ENCODE data around the gene KRTAP4-7.
"Not testable (repeated sequence)": the region's sequence is repeated elsewhere in the genome, so short reads cannot be mapped to it uniquely, and the experiment has no call there.

KRTAP4-7 gene

DNA sequence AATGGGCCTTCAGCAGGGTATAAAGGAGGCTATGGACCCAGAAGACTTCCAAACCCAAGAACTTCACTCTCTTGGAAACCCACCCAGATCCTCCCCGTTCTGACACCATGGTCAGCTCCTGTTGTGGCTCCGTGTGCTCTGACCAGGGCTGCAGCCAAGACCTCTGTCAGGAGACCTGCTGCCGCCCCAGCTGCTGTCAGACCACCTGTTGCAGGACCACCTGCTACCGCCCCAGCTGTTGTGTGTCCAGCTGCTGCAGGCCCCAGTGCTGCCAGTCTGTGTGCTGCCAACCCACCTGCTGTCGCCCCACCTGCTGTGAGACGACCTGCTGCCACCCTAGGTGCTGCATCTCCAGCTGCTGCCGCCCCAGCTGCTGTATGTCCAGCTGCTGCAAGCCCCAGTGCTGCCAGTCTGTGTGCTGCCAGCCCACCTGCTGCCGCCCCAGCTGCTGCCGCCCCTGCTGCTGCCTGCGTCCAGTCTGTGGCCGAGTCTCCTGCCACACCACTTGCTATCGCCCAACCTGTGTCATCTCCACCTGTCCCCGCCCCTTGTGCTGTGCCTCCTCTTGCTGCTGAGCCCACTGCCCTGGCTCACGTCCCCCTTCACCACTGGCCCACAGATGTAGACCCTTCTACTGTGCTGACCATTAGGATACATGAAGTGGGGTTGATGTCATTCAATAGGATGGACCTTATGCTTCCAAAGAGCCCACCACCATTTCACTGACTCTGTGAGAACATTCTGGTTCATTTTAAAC lies at the start of gene KRTAP4-7:
Gene KRTAP4-7 (plus strand): TSS at position 51 of the 757 bp plus-strand sequence. CDS start 57 bp downstream, at position 108.
- DNase-seq (ENCODE audit: low read depth), result not testable (repeated sequence)

DNA sequence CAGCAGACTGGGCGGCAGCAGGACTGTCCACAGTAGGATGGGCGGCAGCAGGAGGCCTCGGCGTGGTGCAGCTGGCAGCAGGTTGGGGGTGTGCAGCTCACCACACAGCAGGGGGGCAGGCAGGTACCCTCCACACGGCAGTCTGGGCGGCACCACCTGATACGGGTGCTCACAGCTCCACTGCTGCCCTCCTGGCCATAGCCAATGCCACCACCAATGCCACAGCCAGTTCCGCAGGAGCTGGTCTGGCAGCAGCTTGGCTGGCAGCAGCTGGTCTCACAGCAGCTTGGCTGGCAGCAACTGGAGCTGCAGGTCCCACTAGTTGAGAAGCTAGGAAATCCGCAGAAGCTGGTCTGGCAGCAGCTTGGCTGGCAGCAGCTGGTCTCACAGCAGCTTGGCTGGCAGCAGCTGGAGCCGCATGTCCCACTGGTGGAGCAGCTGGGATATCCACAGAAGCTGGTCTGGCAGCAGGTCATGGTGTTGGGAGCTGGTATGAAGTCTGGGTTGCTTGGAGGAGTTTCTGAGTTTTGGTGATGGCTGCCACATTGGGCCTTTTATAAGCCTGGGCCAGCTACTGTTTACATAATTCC lies 49.5 kb upstream of the KRTAP4-7 start, which contains the start of gene KRTAP1-3:
Gene KRTAP1-3 (minus strand): TSS at position 529 of the 590 bp plus-strand sequence. CDS start 53 bp downstream, at position 476.
- not testable (repeated sequence) for DNase-seq (ENCODE audit: low read depth)

DNA sequence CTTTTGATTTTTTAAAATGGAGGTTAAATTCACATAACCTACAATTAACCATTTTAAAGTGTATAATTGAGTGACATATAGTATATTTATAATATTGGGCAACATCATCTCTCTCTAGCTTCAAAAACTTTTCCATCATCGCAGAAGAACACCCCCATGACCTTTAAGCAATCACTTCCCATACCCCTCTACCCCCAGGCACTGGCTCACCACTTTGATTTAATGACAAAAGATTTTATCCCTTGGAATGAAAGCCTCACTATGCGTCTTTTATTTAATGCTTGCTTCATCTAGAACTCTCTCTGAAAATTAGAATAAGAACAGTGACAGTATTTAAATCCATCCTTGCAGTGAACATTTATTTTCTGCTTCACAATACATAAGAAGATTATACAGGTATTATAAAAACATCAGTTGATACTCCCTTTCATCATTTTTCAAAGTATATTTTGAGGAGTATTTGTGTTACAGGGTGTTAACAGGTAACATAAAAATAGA lies 46.0 kb upstream of the KRTAP4-7 start:
- DNase-seq (ENCODE audit: low read depth), result no peak

DNA sequence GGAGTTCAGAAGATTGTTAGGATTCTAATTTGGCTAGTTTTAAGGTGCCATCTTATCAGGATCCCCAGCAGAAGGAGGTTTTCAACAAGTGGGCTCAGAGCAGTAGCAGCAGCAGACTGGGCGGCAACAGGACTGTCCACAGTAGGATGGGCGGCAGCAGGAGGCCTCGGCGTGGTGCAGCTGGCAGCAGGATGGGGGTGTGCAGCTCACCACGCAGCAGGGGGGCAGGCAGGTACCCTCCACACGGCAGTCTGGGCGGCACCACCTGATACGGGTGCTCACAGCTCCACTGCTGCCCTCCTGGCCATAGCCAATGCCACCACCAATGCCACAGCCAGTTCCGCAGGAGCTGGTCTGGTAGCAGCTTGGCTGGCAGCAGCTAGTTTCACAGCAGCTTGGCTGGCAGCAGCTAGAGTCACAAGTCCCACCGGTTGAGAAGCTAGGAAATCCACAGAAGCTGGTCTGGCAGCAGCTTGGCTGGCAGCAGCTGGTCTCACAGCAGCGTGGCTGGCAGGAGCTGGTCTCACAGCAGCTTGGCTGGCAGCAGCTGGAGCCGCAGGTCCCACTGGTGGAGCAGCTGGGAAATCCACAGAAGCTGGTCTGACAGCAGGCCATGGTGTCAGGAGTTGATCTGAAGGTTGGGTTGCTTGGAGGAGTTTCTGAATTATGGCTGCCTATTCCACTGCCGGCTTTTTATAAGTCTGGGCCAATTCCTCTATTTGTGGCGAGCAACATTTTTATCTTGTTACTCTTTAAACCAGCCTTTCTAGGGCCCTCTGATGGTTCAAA lies 43.0 kb upstream of the KRTAP4-7 start, which contains the start of gene KRTAP1-1:
Gene KRTAP1-1 (minus strand): TSS at position 668 of the 789 bp plus-strand sequence. CDS start 53 bp downstream, at position 615.
- not testable (repeated sequence) for DNase-seq (ENCODE audit: low read depth)

DNA sequence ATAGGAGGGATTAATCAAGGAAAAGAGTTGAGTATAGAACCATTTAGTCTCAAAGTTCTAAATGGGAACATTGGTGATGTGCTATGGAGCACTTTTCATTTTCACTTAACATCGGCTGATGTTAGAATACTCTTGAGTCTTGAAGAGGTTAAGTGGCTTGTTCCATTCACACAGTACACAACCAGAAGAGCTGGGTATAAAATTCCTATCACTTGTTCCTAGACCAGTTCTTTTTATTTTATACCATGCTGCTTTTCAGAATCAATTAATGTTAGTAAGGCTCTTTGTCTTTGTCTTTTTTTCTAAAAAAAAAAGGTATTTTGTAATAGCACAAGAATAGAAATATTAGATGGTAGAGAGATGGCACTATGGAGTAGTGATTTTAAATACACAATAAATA lies 41.0 kb upstream of the KRTAP4-7 start:
- no peak for DNase-seq (ENCODE audit: low read depth)

DNA sequence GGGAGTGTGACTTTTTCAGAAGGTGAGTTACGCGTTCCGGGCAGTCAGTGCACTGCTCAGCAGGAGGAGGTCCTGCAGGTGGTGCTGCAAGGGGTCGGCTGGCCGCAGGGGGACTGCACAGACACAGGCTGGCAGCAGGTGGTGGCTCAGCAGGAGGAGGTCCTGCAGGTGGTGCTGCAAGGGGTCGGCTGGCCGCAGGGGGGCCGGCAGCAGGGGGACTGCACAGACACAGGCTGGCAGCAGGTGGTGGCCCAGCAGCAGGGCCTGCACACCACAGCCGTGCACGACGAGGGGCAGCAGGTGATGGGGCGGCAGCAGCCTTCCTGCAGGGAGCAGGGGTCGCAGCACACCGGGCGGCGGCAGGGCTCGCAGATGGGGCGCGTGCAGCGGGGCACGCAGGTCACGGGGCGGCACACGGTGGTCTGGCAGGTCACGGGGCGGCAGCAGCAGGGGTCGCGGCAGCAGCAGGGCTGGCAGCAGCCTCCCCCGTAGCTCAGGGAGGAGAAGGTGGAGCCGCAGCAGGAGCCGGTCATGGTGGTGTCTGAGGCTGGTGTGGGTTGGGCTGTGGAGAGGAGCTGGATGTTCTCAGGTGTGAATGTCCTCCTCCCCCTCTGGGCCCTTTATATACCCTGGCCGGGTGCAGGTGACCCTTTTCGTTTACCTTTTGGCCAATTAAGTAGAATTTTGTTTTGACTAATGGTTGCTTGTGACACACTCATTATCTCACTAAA lies 37.0 kb upstream of the KRTAP4-7 start, which contains the start of gene KRTAP2-1:
Gene KRTAP2-1 (minus strand): TSS at position 582 of the 731 bp plus-strand sequence. CDS start 49 bp downstream, at position 533.
- not testable (repeated sequence) for DNase-seq (ENCODE audit: low read depth)

DNA sequence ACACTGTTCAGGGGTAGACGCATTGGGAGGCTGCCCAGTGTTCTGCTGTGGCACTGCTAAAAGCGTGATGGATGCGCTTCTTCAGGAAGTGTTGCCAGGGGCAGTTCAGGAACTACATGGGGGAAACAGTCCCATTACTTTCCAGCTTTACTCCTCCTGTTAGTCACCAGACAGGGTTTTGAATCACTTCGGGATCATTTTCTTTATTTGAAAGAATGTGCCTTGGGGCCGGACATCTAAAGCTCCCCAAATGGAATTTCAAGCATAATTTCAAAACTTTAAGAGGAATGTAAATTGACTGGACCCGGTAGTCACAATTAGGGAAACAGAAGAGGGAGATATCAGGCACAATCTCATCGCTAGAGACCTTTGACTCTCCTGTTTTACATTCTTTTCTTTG lies 35.5 kb upstream of the KRTAP4-7 start:
- no peak for DNase-seq (ENCODE audit: low read depth)

DNA sequence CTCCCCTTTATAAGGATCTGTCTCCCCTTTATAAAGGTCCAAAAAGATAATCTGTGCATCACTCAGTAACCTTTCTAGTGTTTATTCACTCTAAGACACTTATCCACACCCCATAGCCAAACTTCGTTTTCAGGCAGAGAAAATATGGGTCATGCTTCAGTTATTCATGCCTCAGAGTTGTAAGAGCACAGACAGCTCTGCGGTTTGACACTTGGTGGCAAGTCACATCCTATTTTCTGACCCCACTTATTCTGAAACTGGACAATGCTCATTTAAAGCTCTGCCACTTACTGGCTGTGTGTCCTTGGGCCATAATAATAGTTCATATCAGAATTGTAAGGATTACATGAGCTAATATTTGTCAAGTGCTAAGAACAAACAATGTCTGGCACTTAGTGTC lies 34.8 kb upstream of the KRTAP4-7 start:
- DNase-seq (ENCODE audit: low read depth), result no peak

DNA sequence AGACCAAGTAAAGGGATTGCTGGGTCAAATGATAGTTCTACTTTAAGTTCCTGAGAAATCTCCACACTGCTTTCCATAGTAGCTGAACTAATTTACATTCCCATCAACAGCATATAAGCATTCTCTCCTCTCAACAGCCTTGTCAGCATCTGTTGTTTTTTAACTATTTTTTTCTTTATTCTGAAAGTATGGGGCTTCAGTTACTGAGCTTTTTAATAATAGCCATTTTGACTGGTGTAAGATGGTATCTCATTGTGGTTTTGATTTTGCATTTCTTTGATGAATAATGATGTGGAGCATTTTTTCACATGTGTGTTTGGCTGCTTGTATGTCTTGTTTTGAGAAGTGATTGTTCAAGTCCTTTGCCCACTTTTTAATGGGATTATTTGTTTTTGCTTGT lies 31.4 kb upstream of the KRTAP4-7 start:
- DNase-seq (ENCODE audit: low read depth), result no peak

DNA sequence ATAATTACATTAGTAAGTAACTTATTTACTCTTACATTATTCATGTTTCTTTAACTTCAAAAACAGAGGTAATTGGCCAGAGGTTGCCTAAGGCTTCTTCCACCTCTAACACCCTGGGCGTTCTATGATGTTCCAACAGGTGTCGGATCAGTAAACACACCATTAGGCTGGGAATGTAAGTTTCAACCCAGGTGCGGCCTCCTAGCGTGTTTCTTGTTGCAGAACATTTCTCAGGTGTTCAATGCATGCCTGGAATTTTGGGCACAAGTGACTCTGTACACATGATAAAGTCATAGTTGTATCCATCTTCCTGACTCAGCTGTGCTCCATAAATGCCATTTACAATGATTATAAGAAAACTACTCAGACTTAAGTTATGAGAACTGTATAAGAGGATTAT lies 29.9 kb upstream of the KRTAP4-7 start:
- DNase-seq (ENCODE audit: low read depth), result no peak

DNA sequence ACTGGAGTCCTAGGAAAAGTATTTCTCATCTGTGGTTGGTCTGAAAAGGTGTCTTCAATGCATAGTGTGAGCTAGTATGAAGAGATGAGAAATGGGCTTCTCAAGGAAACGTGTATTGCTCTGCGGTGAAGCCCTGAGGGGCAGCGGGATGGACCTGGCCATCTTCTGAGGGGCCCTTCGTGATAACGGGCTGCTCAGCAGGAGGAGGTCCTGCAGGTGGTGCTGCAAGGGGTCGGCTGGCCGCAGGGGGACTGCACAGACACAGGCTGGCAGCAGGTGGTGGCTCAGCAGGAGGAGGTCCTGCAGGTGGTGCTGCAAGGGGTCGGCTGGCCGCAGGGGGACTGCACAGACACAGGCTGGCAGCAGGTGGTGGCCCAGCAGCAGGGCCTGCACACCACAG lies 29.4 kb upstream of the KRTAP4-7 start:
- DNase-seq (ENCODE audit: low read depth), result not testable (repeated sequence)

DNA sequence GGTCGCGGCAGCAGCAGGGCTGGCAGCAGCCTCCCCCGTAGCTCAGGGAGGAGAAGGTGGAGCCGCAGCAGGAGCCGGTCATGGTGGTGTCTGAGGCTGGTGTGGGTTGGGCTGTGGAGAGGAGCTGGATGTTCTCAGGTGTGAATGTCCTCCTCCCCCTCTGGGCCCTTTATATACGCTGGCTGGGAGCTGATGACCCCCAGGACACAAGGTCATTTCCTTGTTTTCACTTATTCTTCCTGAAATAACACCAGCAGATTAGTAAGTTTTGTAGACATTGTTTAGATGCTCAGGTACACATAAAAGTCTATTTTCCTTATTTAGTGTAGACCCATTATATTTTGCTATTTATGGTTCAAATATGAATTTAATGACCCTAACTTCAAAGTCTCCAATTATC lies 28.8 kb upstream of the KRTAP4-7 start, which contains the start of gene KRTAP2-2:
Gene KRTAP2-2 (minus strand): TSS at position 101 of the 400 bp plus-strand sequence. CDS start 19 bp downstream, at position 82.
- not testable (repeated sequence) for DNase-seq (ENCODE audit: low read depth)

DNA sequence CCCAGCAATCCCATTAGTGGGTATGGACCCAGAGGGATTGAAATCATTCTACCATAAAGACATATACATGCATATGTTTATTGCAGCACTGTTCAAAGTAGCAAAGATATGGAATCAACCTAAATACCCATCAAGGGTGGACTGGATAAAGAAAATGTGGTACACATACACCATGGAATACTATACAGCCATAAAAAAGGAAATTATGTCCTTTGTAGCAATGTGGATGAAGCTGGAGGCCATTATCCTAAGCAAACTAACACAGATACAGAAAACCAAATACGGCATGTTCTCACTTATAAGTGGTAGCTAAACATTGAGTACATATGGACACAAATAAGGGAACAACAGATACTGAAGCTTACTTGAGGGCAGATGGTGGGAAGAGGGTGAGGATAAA lies 26.4 kb upstream of the KRTAP4-7 start:
- no peak for DNase-seq (ENCODE audit: low read depth)

DNA sequence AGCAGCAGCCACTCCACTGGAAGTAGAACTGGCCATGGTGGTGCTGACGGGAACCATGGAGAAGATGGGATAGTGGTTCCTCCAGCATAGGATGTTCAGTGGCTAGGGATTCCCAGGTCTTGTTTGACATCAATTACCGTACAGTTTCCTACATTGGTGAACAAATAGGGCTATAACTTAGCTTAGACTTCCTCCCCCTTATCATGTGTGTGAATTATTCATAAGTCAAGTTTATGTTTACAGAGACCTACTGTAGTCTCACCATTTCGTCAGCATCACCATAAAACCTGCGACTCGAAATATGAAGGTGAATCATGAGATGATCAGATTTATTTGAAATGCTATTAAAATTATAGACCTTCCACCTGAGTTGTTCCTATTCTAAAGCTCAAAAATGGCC lies 25.2 kb upstream of the KRTAP4-7 start:
- DNase-seq (ENCODE audit: low read depth), result no peak

DNA sequence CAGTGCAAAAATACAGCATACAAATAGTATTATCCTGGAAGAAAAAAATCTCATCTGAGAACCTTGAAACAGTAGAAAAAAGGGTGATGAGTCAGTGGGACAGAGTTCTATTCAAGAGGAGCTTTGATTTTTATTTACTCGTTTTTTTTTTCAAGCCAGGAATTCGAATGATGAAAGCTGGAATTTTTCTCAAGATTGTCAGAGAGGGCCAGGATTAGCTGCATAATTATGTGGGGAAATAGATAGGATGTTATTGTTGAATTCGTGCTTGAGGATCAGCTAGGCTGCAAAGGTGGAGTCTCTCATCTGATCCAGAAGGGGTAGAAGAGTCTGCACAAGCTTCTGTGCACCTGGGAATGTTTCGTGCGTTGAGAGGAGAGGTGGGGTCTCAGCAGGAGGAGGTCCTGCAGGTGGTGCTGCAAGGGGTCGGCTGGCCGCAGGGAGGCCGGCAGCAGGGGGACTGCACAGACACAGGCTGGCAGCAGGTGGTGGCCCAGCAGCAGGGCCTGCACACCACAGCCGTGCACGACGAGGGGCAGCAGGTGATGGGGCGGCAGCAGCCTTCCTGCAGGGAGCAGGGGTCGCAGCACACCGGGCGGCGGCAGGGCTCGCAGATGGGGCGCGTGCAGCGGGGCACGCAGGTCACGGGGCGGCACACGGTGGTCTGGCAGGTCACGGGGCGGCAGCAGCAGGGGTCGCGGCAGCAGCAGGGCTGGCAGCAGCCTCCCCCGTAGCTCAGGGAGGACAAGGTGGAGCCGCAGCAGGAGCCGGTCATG lies 24.5 kb upstream of the KRTAP4-7 start:
- not testable (repeated sequence) for DNase-seq (ENCODE audit: low read depth)

DNA sequence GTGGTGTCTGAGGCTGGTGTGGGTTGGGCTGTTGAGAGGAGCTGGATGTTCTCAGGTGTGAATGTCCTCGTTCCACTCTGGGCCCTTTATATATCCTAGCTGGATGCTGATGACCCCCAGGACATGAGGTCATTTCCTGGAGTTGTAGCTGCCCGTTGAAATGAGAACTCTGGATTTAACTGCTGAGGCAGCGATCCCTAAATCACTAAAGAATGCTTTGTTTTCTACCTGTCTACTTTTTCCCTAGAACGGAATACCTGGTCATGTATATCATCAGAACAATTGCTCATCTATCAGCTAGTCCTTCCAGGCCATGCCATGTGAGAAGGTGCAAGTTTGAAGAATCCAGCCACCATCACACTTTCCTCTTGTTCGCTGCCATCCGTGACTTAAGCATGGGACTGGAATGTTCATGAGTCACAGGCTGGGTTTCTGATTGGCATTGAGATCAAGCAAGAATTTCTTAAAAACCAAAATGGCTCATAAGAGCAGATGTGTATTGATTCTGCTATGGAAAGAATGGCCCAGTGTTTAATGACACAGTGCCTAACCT lies 23.8 kb upstream of the KRTAP4-7 start, which contains the start of gene KRTAP2-3:
Gene KRTAP2-3 (minus strand): TSS at position 63 of the 553 bp plus-strand sequence. CDS start 64 bp downstream, outside the sequence.
- DNase-seq (ENCODE audit: low read depth), result no peak

DNA sequence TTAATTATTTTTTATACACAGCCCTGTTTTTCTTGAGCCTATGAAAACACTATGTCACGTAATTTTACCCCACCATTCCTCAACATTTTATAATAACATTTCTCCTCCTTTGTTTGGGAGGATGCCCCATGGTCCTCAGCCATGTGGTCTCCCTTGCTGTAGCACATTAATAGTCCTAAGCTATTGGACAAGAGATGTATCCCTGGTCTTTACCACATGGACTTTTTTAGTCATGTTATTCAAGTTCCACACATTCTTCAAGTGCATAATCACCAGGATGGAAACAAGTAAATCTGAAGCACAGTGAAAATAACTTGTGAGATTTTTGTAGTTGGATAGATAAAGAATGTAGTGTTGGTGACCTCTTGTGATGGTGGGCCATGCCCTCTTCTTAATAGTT lies 22.0 kb upstream of the KRTAP4-7 start:
- no peak for DNase-seq (ENCODE audit: low read depth)

DNA sequence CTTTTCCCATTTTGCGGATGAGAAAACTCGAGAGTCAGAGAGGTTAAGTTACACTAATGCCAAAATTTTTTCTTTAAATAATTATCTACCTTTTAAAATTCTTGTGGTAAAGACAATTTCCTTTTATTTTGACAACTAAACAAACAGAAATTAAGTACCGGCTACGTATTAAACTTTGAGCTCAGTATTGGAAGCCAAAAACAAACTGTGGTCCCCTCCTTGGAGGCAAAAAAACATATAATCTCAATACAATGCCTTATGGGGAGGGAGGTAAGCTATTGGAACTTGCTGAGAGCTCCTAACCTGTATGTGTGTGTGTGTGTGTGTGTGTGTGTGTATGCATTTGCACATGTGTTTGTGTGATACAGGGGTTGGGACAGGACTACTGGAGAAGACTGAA lies 20.5 kb upstream of the KRTAP4-7 start:
- DNase-seq (ENCODE audit: low read depth), result no peak

DNA sequence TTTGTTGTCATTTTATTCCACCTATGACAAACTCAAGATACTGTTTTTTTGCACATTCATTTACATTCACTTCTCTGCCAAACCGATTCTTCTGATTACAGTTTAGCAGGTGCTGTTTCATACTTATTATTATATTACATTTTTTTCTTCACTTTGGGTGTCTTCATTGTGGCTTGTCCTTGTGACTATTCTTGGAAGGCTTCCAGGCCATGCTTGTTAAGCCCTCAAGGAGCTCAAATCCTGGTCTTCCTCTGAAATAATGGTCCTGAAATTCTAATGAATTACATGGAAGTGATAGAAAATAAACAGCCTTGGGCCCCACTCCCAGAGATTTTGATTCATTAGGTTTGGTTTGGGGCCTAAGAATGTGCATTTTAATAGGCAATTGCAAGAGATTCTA lies 19.6 kb upstream of the KRTAP4-7 start:
- DNase-seq (ENCODE audit: low read depth), result no peak
